ENCODE measurements around the gene PPP2CA. TPM values are rescaled to one million over a fixed set of nuclear protein-coding genes. Genes with fewer than 3 reads are reported as not detected.
A peak's percentile ranks its signal among the peaks of the same experiment; 100 is the strongest.

Gene PPP2CA
- total and polyA plus RNA-seq, 2 of the 13 experiments (the other 11 are each of a cell fraction or from before 2014, with no cell fraction given), result 82.4 to 171 TPM

DNA sequence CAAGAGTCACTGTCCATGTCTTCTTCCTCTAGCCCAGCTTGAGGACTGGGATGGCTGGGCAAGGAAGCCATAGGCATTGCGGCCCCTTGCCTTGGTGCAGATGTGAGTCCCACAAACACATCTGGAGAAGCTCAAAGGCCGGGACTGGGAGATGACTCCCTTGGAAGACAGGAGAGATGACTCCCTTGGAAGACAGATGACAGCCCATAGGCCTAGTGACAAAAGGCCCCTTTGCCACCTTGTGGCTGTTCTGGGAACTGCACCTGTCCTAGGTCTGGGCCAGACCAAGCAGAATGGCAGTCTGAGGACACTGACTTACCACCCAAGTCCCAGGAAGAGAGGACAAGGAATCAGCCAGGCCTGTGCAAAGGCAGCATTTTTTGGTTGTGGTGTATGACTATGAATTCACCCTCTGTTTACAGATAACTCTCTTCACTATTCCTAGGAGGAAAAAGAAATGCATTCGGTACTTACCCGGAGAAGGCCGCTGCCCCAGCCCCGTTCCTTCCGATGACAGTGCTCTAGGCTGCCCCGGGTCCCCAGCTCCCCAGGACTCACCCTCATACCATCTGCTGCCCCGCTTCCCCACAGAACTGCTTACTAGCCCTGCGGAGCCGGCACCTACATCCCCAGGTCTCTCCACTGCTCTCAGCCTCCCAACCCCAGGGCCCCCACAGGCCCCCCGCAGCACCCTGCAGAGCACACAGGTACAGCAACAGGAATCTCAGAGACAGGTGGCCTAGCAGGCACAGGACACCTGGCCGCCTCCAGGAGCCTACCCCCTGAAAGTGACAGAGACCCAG, 79.9 kb downstream of the PPP2CA start (continued):
- TF ChIP-seq CREB3 (CRISPR knock-in tag; IDR thresholded peaks at IDR 0.05) (no peak), CBX2 (IDR thresholded peaks at IDR 0.05; ENCODE audit: low read depth, low read length) (no peak), CBX2 (CRISPR knock-in tag; IDR thresholded peaks at IDR 0.05; ENCODE audit: low read depth) (no peak), ZNF34 (CRISPR knock-in tag; IDR thresholded peaks at IDR 0.05; ENCODE audit: borderline replicate concordance) (no peak), MAX (IDR thresholded peaks at IDR 0.05) (no peak), HNRNPL (IDR thresholded peaks at IDR 0.05; ENCODE audit: low read depth, low read length) (no peak), ZNF570 (CRISPR knock-in tag; IDR thresholded peaks at IDR 0.05; ENCODE audit: borderline replicate concordance) (no peak), KMT2B (CRISPR knock-in tag; IDR thresholded peaks at IDR 0.05) (0 out of 2 replicates have a peak, but pooled peaks have one; percentile 32), CSRNP2 (CRISPR knock-in tag; conservative IDR thresholded peaks at IDR 0.05; ENCODE audit: low read depth) (no peak), NFKB2 (CRISPR knock-in tag; IDR thresholded peaks at IDR 0.05; ENCODE audit: borderline replicate concordance) (no peak), ZC3H4 (CRISPR knock-in tag; IDR thresholded peaks at IDR 0.05; ENCODE audit: borderline replicate concordance) (no peak), ARNT (IDR thresholded peaks at IDR 0.05) (no peak), ZNF326 (CRISPR knock-in tag; IDR thresholded peaks at IDR 0.05; ENCODE audit: borderline replicate concordance) (no peak), HNRNPUL1 (IDR thresholded peaks at IDR 0.05; ENCODE audit: low read depth, low read length) (no peak), MIXL1 (CRISPR knock-in tag; IDR thresholded peaks at IDR 0.05) (0 out of 2 replicates have a peak, but pooled peaks have one; percentile 27)
- TF ChIP-seq, protein P1, sequence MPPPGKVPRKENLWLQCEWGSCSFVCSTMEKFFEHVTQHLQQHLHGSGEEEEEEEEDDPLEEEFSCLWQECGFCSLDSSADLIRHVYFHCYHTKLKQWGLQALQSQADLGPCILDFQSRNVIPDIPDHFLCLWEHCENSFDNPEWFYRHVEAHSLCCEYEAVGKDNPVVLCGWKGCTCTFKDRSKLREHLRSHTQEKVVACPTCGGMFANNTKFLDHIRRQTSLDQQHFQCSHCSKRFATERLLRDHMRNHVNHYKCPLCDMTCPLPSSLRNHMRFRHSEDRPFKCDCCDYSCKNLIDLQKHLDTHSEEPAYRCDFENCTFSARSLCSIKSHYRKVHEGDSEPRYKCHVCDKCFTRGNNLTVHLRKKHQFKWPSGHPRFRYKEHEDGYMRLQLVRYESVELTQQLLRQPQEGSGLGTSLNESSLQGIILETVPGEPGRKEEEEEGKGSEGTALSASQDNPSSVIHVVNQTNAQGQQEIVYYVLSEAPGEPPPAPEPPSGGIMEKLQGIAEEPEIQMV (CRISPR knock-in tag; IDR thresholded peaks at IDR 0.05; ENCODE audit: low read depth), result no peak

Data from HepG2 (cell line).